Calu3 (cell line): ENCODE measurements around the gene SMIM20. TPM values are rescaled to one million over a fixed set of nuclear protein-coding genes. Genes with fewer than 3 reads are reported as not detected.

ENCODE experiments used
- BruUV-seq: library from RNA; stranded (reverse); fragments of 400-500 nt; replicated peaks from 2 replicates; lab custom pipeline; 2021; lab: Mats Ljungman, UMichigan
- CTCF ChIA-PET: fragments of 300-600 bp; sonication (Branson Sonifier 250); formaldehyde crosslinking; loops from one replicate; lab custom pipeline; 2022; ENCODE audit warnings: antibody characterized with exemption; lab: Charles Lee
- DNase-seq: peaks from one replicate; pipeline ENCODE4 v3.0.0; 2022
- H3K27ac Mint-ChIP-seq: one replicate; pipeline ENCODE4 v1.8.0; 2022; ENCODE audit warnings: mixed read lengths; ENCODE audit not compliant: unreplicated experiment
- H3K27me3 Mint-ChIP-seq: one replicate; pipeline ENCODE4 v1.8.0; 2022; ENCODE audit warnings: mixed read lengths; ENCODE audit not compliant: unreplicated experiment
- H3K36me3 Mint-ChIP-seq: one replicate; pipeline ENCODE4 v1.8.0; 2022; ENCODE audit warnings: mild to moderate bottlenecking, moderate library complexity, mixed read lengths; ENCODE audit not compliant: insufficient read depth, unreplicated experiment
- H3K4me1 Mint-ChIP-seq: one replicate; pipeline ENCODE4 v1.8.0; 2022; ENCODE audit warnings: mild to moderate bottlenecking, low read depth, mixed read lengths; ENCODE audit not compliant: unreplicated experiment
- H3K4me3 Mint-ChIP-seq: one replicate; pipeline ENCODE4 v1.8.0; 2022; ENCODE audit warnings: mild to moderate bottlenecking, low read depth, moderate library complexity, mixed read lengths; ENCODE audit not compliant: unreplicated experiment
- H3K9me3 Mint-ChIP-seq: one replicate; pipeline ENCODE4 v1.8.0; 2022; ENCODE audit warnings: low read depth, mixed read lengths; ENCODE audit not compliant: unreplicated experiment
- intact Hi-C: fragments of 100-400 bp; cut with micrococcal nuclease; formaldehyde crosslinking; loops from one replicate; pipeline ENCODE4 v1.10.0; 2022; ENCODE audit not compliant: unreplicated experiment
- total RNA-seq: library from RNA; stranded (reverse); gene quantifications from 2 replicates; pipeline ENCODE4 v1.2.3, GENCODE V29; 2022
- TF ChIP-seq, protein P1 (sequence below): fragments of 200-600 bp; IDR thresholded peaks from one replicate; pipeline ENCODE4 v1.8.0; 2022; ENCODE audit warnings: antibody characterized with exemption; ENCODE audit not compliant: unreplicated experiment

The SMIM20 gene
- total RNA-seq, 1 experiment from 2014 or later = 21.0 TPM

- H3K27ac Mint-ChIP-seq = no peak overlapping the region
- H3K36me3 Mint-ChIP-seq = no peaks in the 10 kb centered on the region
- no peak overlapping the region for H3K4me3 Mint-ChIP-seq
- no TSS peak for BruUV-seq
- H3K27me3 Mint-ChIP-seq = peaks cover 51% of the 10 kb centered on the region
- no peak for DNase-seq
- TF ChIP-seq, protein P1, sequence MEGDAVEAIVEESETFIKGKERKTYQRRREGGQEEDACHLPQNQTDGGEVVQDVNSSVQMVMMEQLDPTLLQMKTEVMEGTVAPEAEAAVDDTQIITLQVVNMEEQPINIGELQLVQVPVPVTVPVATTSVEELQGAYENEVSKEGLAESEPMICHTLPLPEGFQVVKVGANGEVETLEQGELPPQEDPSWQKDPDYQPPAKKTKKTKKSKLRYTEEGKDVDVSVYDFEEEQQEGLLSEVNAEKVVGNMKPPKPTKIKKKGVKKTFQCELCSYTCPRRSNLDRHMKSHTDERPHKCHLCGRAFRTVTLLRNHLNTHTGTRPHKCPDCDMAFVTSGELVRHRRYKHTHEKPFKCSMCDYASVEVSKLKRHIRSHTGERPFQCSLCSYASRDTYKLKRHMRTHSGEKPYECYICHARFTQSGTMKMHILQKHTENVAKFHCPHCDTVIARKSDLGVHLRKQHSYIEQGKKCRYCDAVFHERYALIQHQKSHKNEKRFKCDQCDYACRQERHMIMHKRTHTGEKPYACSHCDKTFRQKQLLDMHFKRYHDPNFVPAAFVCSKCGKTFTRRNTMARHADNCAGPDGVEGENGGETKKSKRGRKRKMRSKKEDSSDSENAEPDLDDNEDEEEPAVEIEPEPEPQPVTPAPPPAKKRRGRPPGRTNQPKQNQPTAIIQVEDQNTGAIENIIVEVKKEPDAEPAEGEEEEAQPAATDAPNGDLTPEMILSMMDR = no peak
- CTCF ChIA-PET = no interaction called here
- no peaks in the 10 kb centered on the region for H3K4me1 Mint-ChIP-seq
- intact Hi-C loops = no loop called here
- H3K9me3 Mint-ChIP-seq = no peaks in the 10 kb centered on the region
These were observed 44.1 kb downstream of the SMIM20 start for GRCh38 chr4:25958110-25958509.

- Mint-ChIP-seq H3K36me3 (no peaks in the 10 kb centered on the region), H3K27me3 (peaks cover 10% of the 10 kb centered on the region), H3K4me3 (no peak overlapping the region), H3K4me1 (no peaks in the 10 kb centered on the region), H3K9me3 (no peaks in the 10 kb centered on the region), H3K27ac (no peak overlapping the region)
- TF ChIP-seq, protein P1 = no peak
- intact Hi-C loops = no loop called here
- BruUV-seq = no TSS peak
- CTCF ChIA-PET = no interaction called here
- no peak for DNase-seq
These were observed 48.4 kb downstream of the SMIM20 start for GRCh38 chr4:25962393-25962792.

DNA sequence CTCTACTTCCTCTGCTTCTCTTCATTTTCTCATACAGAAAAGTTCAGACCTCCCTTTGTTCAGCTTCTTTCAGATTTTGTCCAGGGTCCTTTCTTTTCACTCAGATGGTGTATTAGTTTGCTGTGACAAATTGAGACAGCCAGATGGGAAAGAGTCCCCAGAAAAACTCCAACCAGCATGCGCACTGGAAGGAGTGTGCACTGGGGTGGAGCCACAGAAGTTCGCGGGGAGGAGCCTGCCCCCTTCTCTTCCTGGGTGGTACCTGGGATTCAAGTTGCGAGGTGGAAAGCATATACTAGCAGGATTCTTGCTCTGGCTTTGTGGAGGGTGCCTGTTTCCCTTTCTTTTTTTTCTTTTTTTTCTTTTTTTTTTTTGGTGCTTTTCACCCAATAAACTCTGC is 51.6 kb downstream of the SMIM20 start:
- intact Hi-C loops = no loop called here
- Mint-ChIP-seq H3K9me3 (no peaks in the 10 kb centered on the region), H3K36me3 (peaks cover 4% of the 10 kb centered on the region), H3K27me3 (no peaks in the 10 kb centered on the region), H3K4me1 (peaks cover 9% of the 10 kb centered on the region), H3K27ac (no peak overlapping the region), H3K4me3 (no peak overlapping the region)
- CTCF ChIA-PET = no interaction called here
- no TSS peak for BruUV-seq
- DNase-seq = no peak
- TF ChIP-seq, protein P1 = no peak

DNA sequence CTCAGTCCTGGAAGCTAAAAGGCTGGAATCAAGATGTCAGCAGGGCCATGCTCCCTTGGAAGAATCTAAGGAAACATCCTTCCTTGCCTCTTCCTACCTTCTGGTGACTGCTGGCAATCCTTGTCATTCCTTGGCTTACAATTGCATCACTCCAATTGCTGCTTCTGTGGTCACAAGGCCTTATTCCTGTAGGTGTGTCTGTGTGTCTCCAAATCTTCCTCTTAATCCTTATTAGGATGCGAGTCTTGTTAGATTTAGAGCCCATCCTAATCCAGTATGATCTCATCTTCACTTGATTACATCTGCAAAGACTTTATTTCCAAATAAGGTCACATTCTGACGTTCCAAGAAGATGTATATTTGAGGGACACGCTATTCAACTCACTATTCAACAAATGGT is 52.2 kb downstream of the SMIM20 start:
- no peaks in the 10 kb centered on the region for H3K27me3 Mint-ChIP-seq
- no peak overlapping the region for H3K4me3 Mint-ChIP-seq
- TF ChIP-seq, protein P1 = no peak
- intact Hi-C loops = no loop called here
- no TSS peak for BruUV-seq
- CTCF ChIA-PET = no interaction called here
- no peaks in the 10 kb centered on the region for H3K9me3 Mint-ChIP-seq
- no peak for DNase-seq
- peaks cover 4% of the 10 kb centered on the region for H3K36me3 Mint-ChIP-seq
- no peak overlapping the region for H3K27ac Mint-ChIP-seq
- H3K4me1 Mint-ChIP-seq = peaks cover 12% of the 10 kb centered on the region
